Measurements from ENCODE around the gene MRPS25.

DNA sequence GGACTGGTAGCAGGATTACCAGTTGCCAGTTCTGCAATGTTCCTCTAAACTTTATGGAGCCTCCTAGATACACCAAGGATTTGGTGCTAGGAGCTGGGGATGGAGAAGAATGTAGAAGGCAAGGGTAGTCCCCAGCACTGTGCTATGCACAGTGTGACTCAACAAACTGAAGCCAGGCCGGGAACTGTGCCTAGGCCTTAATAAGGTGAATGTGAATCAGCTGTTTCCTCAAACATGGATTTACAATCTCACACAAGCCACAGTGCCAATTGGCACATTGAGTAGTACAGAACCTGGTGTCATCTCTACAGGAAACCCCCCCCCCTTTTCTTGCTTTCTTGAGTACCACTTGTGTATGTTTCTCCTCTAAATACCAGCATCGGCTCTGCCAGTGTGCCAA is 32.5 kb downstream of the MRPS25 start:
- TF ChIP-seq, protein P1, sequence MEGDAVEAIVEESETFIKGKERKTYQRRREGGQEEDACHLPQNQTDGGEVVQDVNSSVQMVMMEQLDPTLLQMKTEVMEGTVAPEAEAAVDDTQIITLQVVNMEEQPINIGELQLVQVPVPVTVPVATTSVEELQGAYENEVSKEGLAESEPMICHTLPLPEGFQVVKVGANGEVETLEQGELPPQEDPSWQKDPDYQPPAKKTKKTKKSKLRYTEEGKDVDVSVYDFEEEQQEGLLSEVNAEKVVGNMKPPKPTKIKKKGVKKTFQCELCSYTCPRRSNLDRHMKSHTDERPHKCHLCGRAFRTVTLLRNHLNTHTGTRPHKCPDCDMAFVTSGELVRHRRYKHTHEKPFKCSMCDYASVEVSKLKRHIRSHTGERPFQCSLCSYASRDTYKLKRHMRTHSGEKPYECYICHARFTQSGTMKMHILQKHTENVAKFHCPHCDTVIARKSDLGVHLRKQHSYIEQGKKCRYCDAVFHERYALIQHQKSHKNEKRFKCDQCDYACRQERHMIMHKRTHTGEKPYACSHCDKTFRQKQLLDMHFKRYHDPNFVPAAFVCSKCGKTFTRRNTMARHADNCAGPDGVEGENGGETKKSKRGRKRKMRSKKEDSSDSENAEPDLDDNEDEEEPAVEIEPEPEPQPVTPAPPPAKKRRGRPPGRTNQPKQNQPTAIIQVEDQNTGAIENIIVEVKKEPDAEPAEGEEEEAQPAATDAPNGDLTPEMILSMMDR (IDR thresholded peaks at IDR 0.05): no peak
- TF ChIP-seq POLR2AphosphoS5 (IDR thresholded peaks at IDR 0.05; ENCODE audit: insufficient read depth in 1 of 2, low read depth in 1 of 2): no peak

All from vagina (tissue), 2 donors.